NCI-H524 (cell line): Measurements from ENCODE around the gene RAB3A.
A peak's percentile ranks its signal among the peaks of the same experiment; 100 is the strongest.

Experiments
- DNase-seq, 2 experiments: peaks; one replicate each; lab custom pipeline; 2025; lab: John Stamatoyannopoulos, UW

Gene RAB3A, protein sequence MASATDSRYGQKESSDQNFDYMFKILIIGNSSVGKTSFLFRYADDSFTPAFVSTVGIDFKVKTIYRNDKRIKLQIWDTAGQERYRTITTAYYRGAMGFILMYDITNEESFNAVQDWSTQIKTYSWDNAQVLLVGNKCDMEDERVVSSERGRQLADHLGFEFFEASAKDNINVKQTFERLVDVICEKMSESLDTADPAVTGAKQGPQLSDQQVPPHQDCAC

DNA sequence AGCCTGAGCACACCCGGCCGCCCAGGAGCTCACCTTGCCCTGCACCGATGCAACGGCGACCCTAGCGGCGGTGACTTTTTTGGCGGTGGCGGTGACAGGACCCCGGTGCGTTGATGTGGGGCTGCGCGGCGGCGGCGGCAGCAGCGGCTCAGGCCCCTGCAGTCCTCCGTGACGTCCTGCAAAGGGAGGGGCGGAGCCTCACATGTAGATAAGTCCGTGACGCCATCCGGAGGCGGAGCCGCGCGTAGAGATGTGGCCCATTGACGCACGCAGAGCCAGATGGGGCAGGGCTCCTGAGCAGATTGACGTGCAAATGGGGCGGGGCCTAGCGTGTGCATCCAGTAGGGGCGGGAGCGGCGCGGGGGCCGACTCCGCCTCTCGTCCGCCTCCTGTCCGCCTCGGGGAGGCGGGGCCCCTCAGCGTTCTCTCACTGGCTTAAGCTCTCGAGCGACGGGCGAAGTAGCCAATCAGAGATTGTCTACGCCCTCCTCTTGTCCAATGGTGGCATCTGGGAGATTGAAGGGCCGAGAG lies at the start of gene RAB3A:
RAB3A (minus strand) TSS at position 180 of the 531 bp plus-strand sequence. CDS start 1,302 bp downstream, outside the sequence.
- peak; percentile 100 for DNase-seq

GRCh38 chr19:18253130-18253529 lies 49.3 kb upstream of the RAB3A start:
- no peak for DNase-seq

GRCh38 chr19:18252370-18252717 lies 48.5 kb upstream of the RAB3A start:
- DNase-seq, result no peak

- peak; percentile 64 to 76 for DNase-seq
Measured at GRCh38 chr19:18251587-18252369, 47.9 kb upstream of the RAB3A start.

DNA sequence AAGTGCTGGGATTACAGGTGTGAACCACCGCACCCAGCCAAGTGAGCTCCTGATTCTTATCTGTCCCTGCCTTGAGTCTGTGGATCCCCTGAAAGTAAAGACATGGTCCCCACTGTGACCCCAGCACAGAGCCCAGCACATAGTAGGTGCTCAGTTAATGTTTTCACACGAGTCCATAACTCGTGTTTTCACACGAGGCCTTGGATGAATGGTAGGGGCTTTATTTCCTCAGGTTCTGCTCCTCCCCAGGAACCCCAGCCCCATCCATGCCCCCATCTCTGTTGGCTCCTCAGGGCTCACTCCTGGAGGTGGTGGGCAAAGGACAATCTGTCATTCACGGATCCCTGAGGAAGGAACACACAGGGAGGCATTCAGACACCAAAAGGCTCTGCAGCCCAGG lies 46.0 kb upstream of the RAB3A start:
- no peak for DNase-seq

GRCh38 chr19:18245297-18245696 lies 41.5 kb upstream of the RAB3A start:
- DNase-seq, result no peak

DNA sequence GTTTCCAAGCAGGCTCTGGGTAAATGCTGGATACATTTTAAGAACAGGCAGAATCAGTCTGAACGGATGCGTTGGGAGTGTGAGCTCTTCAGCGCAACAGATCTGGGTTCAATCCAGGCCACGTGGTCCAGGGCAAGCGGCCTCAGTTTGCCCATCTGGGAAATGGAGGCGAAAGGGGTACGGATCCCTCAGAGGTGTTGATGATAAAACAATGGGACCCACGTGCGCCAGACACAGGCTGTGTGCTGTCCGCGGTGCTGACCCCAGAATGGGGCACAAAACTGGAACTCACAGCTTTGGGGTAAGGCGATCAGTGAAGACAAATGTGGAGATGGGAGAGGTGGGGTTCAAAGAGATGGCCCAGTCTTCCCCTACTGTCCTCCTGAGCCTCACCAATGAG lies 35.5 kb upstream of the RAB3A start:
- no peak for DNase-seq

DNA sequence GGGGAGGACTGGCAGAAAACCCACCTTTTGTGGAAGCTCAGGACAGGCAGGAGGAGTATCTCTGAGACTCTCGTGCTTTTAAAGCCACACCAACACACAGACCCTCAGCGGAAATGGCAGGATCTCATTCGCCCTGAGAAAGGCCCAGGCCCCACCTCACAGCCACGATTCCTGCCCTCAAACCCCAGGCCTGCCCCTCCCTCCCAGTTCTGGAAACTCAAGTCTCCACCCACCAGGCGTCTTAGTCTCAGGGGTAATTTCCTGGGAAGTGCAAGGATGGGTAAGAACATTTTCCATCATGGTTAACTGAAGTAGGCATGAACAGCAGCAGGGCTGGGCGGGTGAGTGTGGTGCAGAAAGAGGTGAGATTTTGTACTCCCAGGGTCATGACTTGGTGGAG lies 30.4 kb upstream of the RAB3A start:
- peak in 1 of 2 experiments; percentile 36 for DNase-seq

DNA sequence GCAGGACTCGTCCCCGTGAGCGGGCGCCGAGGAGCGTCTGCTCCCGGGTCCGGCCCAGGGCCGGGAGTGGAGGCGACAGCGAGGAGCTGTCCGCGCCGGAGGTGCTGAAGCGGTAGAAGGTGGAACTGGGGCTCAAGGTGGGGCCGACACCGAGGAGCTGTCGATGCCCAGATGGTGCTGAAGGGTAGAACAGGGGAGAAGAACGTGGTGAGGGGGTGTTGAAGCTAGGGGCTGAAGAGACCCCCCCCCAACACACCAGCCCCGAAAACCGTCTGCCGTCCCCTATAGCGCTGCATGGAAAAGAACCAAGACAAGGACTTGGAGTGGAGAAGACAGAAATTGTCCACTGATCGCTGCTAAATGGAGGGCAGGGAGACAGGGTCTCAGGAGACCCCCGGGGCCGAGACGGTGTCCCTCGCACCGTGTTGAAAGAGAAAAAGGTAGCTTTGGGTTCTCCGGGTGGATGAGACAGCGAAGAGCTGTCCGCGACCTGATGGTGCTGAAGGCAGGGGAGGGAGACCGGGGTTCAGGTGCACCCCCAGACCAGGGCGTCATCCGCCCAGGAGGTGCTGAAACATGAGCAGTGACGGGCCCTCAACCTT lies 29.5 kb upstream of the RAB3A start:
- peak in 1 of 2 experiments; percentile 58 for DNase-seq

DNA sequence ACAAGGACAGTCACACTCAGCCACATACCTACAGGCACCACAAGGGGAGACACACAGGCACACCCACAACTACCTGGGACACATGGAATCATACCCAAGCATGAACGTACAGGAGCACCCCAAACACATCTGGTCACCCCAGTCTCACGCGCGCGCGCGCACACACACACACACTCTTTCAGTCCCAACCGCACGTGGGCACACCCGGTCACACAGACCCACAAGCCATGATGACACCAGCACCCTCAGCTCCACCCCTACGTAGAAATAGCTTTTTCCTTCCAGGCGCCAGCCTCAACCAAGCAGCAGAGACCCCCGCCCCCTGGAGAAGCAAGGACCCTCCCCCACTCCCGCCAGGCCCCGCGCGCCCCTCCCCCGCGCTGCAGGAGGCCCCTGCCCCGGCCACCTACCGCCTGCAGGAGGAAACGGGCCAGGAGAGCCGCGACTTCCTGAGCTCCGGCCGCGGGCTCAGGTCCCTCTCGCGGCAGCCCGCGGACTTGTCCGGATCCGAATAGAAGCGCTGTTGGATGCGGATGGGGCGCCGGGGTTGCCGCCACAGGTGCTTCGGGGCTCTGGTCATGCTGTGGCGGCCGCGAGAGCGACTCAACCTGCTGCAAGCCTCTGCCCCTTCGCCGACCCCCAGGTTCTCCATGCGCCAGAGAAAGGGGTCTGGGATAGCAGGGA lies 28.8 kb upstream of the RAB3A start:
- DNase-seq, result peak; percentile 60 to 79

DNA sequence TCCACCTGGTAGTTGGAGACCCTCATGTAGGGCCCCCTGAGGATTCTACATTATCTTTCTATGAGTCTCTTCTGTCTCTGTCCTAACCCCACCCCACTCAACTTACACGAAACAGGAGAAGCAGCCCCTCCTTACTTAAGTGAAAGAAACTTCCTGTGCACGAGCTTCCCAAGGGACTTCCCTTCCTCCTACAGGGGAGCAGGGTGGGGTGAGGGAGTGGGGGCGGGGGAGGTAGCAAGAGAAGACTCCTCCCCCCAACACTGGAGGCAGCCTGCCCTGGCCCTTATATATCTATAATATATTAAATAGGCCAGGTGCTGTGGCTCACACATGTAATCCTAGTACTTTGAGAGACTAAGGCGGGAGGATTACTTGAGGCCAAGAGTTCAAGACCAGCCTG lies 27.9 kb upstream of the RAB3A start:
- peak in 1 of 2 experiments; percentile 80 for DNase-seq

- DNase-seq, result no peak
Measured at GRCh38 chr19:18230941-18231734, 27.3 kb upstream of the RAB3A start.

DNA sequence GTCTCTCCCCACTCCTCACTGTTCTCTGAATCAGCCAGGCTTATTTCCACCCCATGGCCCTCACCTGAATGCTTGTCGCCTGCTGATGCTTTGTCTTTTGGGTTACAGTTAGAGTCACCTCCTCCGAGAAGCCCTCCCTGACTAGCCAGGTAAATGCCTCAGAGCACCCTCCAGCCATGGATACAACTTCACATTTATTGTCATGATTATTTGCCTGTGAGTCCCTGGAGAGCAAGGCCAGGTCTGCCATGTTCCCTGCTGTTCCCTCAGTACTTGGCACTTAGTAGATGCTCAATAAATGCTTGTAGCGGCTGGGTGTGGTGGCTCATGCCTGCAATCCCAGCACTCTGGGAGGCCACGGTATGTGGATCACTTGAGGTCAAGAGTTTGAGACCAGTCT lies 26.1 kb upstream of the RAB3A start:
- no peak for DNase-seq

GRCh38 chr19:18229474-18229873 lies 25.6 kb upstream of the RAB3A start:
- DNase-seq, result no peak

DNA sequence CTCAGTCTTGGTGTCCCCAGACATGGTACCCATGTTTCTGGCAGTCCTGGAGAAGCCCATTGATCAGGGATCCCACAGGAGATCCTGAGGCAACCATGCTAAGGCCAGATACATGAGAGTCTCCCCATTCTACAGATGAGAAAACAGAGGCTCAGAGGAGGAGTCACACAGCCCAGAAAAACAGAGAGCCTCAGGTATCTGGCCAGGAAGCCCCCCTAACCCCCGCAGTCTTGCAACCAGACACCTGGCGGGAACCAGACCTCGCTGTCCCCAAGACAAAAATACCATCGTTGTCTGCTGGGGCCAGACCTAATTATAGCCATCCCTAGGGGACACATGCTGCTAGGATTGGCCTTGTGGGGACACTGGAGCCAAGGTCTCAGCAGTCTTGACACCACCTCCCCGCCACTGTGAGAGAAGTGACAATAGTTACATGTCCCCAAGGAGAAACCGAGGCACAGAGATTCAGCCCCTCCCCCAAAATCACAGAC lies 24.0 kb upstream of the RAB3A start:
- no peak for DNase-seq

GRCh38 chr19:18226956-18227780 lies 23.3 kb upstream of the RAB3A start:
- DNase-seq, result no peak

DNA sequence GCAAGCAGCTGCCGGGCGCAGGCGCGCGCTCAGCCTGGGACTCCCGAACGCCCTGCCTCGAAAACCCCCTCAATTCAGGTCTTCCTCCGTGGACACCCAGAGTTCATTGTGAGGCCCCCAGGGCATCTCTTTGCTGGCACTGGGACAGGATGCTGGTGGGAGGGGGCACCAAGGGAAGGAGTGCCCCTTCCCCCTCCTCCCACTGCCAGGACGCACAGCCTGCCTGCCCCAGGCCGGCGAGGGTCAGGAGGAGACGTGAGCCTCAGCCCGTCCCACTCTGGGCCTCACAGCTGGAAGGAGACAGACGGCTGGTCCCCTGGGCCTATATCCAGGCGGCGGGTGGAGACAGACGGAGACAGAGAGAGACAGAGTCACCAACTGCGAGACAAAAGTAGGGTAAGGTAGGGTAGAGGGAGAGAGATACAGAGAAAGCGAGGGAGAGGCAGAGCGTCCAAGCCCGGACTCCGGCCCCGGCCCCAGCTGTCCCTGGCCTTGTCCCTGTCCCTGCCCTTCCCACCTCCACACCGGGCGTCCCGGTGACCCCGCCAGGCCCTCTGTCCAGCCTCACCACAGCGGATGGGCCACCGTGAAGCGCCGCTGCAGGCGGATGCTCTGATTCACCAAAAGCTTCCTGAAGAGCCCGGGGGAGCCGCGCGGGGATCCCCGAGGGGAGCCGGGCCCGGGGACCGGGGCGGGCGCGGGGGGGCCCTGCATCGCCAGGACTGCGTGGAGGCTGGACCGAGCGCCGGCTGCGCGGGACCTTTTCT lies 22.0 kb upstream of the RAB3A start, which contains the start of gene PDE4C:
PDE4C (minus strand) TSS at position 737 of the 767 bp plus-strand sequence; CDS start at position 714, 23 bp downstream.
- peak; percentile 78 to 92 for DNase-seq

DNA sequence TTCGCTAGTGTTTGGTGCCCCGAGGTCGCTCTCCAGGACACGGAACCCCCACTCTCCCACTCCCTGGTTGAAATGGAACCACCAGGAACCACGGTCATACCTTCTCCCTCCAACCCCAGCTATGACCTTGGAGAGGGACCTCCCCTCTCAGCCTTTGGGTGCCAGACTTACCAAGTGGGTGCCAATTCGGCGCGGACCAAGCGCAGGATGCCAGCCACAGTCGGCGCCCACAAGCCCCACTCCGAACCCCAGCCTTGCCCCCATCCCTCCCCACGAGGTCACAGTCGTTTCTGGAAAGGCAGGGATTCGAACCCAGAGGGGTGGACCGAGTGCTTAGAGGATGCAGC lies 21.5 kb upstream of the RAB3A start:
- no peak for DNase-seq

DNA sequence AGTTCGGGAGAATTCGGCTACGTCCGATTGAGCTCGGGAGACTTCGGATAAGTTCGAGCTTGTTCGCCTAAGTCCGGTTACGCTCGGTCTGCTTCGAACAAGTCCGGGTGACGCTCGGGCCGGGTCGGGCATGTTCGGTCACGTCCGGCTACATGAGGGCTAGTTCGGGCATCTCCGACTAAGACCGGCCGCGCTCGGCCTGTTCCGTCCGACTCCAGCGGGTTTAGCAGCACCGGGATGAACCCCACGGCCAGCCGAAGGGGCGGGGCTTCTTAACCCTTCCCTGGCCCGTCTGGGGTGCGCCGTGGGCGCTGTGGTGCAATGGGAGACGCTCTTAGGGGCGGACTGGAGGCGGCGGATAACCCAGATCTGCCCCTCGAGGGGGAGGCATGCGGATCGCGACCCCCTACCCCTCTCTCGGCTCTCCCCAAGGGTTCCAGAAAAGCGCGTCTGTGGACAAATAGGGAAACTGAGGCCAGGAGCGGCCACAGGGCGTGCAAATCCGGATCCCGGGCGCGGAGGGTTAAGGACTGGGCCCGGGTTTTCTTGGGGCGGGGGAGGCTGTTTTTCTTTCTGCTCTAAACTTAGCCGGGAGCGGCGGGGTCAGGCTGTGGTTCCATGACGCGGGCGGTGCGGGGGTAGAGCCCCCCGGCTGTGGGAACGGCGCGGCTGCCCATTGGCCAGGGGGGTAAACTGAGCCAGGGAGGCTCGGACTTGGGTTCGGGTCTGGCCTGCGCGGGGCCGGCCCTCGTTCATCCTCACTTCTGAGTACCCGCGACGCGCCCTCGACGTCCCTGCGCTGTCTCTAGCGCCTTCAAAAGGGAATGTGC lies 20.9 kb upstream of the RAB3A start:
- DNase-seq, result peak; percentile 98 to 99
